Keratinocyte (primary cell): Measurements from ENCODE around the gene LIN7A. TPM values are rescaled to one million over a fixed set of nuclear protein-coding genes. Genes with fewer than 3 reads are reported as not detected.

Experiments
- DNase-seq: peaks from one replicate; pipeline ENCODE4 v3.0.0-alpha.2; 2011; ENCODE audit warnings: low read depth, missing footprints, low spot score
- FAIRE-seq: peaks from 2 replicates; lab custom pipeline; 2011; peaks lifted over from hg19 to GRCh38; lab: Jason Lieb, UNC
- H2AFZ ChIP-seq: 2 replicates; pipeline ENCODE4 v1.6.0; 2012; ENCODE audit warnings: low read length, control low read depth, inconsistent platforms; ENCODE audit not compliant: control insufficient read depth
- H3K27ac ChIP-seq: 2 replicates; pipeline ENCODE4 v1.5.1; 2011; ENCODE audit warnings: low read length; ENCODE audit not compliant: control insufficient read depth, insufficient read depth
- H3K27me3 ChIP-seq: 3 replicates; pipeline ENCODE4 v1.6.0; 2011; ENCODE audit warnings: low read length; ENCODE audit not compliant: control insufficient read depth, insufficient read depth; ENCODE audit errors: extremely low read depth
- H3K36me3 ChIP-seq, 2 experiments: 2 replicates in 1 of 2; 3 replicates in 1 of 2; pipeline ENCODE4 v1.5.1; 2011; ENCODE audit warnings: low read length in 2 of 2, mild to moderate bottlenecking in 1 of 2; ENCODE audit not compliant: control insufficient read depth in 2 of 2, insufficient read depth in 2 of 2; ENCODE audit errors: extremely low read depth in 1 of 2
- H3K4me1 ChIP-seq: 3 replicates; pipeline ENCODE4 v1.5.1; 2011; ENCODE audit warnings: low read length; ENCODE audit not compliant: control insufficient read depth, insufficient read depth; ENCODE audit errors: extremely low read depth
- H3K4me2 ChIP-seq: 3 replicates; pipeline ENCODE4 v1.6.0; 2011; ENCODE audit warnings: low read depth, low read length; ENCODE audit not compliant: control insufficient read depth, insufficient read depth; ENCODE audit errors: extremely low read depth
- H3K4me3 ChIP-seq, 3 experiments: fragments of 200-600 bp in 1 of 3; sonication (generic) in 1 of 3; 2 replicates in 2 of 3; 3 replicates in 1 of 3; pipeline ENCODE4 v1.5.1; 2011 to 2016; ENCODE audit warnings: low read length in 3 of 3, mild to moderate bottlenecking in 3 of 3, control low read depth in 2 of 3, inconsistent platforms in 1 of 3, low read depth in 1 of 3, mixed read lengths in 1 of 3, mixed run types in 1 of 3, moderate library complexity in 1 of 3; ENCODE audit not compliant: control insufficient read depth in 2 of 3, insufficient read depth in 2 of 3; ENCODE audit errors: extremely low read depth in 1 of 3
- H3K79me2 ChIP-seq: 2 replicates; pipeline ENCODE4 v1.6.0; 2012; ENCODE audit warnings: low read length; ENCODE audit not compliant: control insufficient read depth, insufficient read depth
- H3K9ac ChIP-seq: 3 replicates; pipeline ENCODE4 v1.6.0; 2011; ENCODE audit warnings: low read length; ENCODE audit not compliant: control insufficient read depth, insufficient read depth; ENCODE audit errors: extremely low read depth
- H3K9me1 ChIP-seq: 3 replicates; pipeline ENCODE4 v1.6.0; 2011; ENCODE audit warnings: low read length; ENCODE audit not compliant: control insufficient read depth, insufficient read depth; ENCODE audit errors: extremely low read depth
- H3K9me3 ChIP-seq: 2 replicates; pipeline ENCODE4 v1.5.1; 2012; ENCODE audit warnings: low read depth, low read length; ENCODE audit not compliant: control insufficient read depth
- H4K20me1 ChIP-seq: 3 replicates; pipeline ENCODE4 v1.6.0; 2011; ENCODE audit warnings: low read length; ENCODE audit not compliant: control insufficient read depth, insufficient read depth; ENCODE audit errors: extremely low read depth
- CTCF ChIP-seq, 3 experiments: IDR thresholded peaks in 1 of 3; conservative IDR thresholded peaks in 1 of 3; optimal IDR thresholded peaks in 1 of 3; 2 replicates in 2 of 3; 3 replicates in 1 of 3; pipeline versions ENCODE3 to v1.5.1; 2011; ENCODE audit warnings: low read length in 3 of 3, mild to moderate bottlenecking in 3 of 3, moderate library complexity in 2 of 3, control low read depth in 1 of 3, inconsistent platforms in 1 of 3; ENCODE audit not compliant: insufficient read depth in 2 of 3; ENCODE audit errors: extremely low read depth in 1 of 3
- EZH2 ChIP-seq: IDR thresholded peaks from one replicate; pipeline ENCODE4 v1.6.1; 2012; ENCODE audit warnings: inconsistent platforms, mild to moderate bottlenecking, low read length, moderate library complexity
- dilution Hi-C: fragments of 300-500 bp; cut with MboI; formaldehyde crosslinking; loops from one replicate; pipeline ENCODE4 v1.7.0; 2020; ENCODE audit warnings: low sequenced_read_pairs; ENCODE audit not compliant: extremely low pct_ligation_motif_present
- polyA plus RNA-seq, 5 experiments: library from polyadenylated mRNA; depleted of rRNA in 3 of 5; stranded (reverse) in 3 of 5; stranded (forward) in 1 of 5; unstranded in 1 of 5; fragments of >200 nt; gene quantifications; 1 replicate in 1 of 5; 2 replicates in 3 of 5; 3 replicates in 1 of 5; pipeline versions ENCODE4 v1.2.1 to v1.2.3, GENCODE V29; 2011 to 2012; ENCODE audit warnings: missing spikeins in 2 of 5, low read depth in 1 of 5, low replicate concordance in 1 of 5

LIN7A gene
- polyA plus RNA-seq, 1 donor (not counting 4 experiments of a cell fraction or from before 2014, with no cell fraction given): not detected

- no peak overlapping the region for H3K4me3 ChIP-seq
- H3K9me1 ChIP-seq: no peaks in the 10 kb centered on the region
- no peak overlapping the region for H3K4me2 ChIP-seq
- H4K20me1 ChIP-seq: no peaks in the 10 kb centered on the region
- no peak for TF ChIP-seq CTCF (optimal IDR thresholded peaks at IDR 0.05 in 1 of 3, IDR thresholded peaks at IDR 0.05 in 1 of 3, conservative IDR thresholded peaks at IDR 0.05 in 1 of 3; ENCODE audit: extremely low read depth in 1 of 3, insufficient read depth in 2 of 3, low read length in 3 of 3)
- no peak for TF ChIP-seq EZH2
- no peaks in the 10 kb centered on the region for H3K36me3 ChIP-seq
- no peak for FAIRE-seq
- dilution Hi-C loops: no loop called here
- no peaks in the 10 kb centered on the region for H3K27me3 ChIP-seq
- no peak overlapping the region for H2AFZ ChIP-seq
- no peaks in the 10 kb centered on the region for H3K4me1 ChIP-seq
- H3K79me2 ChIP-seq: no peaks in the 10 kb centered on the region
- no peaks in the 10 kb centered on the region for H3K9me3 ChIP-seq
- DNase-seq: no peak
- no peak overlapping the region for H3K27ac ChIP-seq
- no peak overlapping the region for H3K9ac ChIP-seq
Observed at GRCh38 chr12:80920006-80920405, 17.7 kb downstream of the LIN7A start.

GRCh38 chr12:80917651-80918050 is 20.1 kb downstream of the LIN7A start:
- Histone ChIP-seq H4K20me1 (no peaks in the 10 kb centered on the region), H2AFZ (no peak overlapping the region), H3K27ac (no peak overlapping the region), H3K9me3 (no peaks in the 10 kb centered on the region), H3K9me1 (no peaks in the 10 kb centered on the region), H3K36me3 (no peaks in the 10 kb centered on the region), H3K9ac (no peak overlapping the region), H3K4me1 (no peaks in the 10 kb centered on the region), H3K27me3 (no peaks in the 10 kb centered on the region), H3K79me2 (no peaks in the 10 kb centered on the region), H3K4me2 (no peak overlapping the region), H3K4me3 (no peak overlapping the region)
- no peak for DNase-seq
- dilution Hi-C loops: no loop called here
- no peak for TF ChIP-seq CTCF (optimal IDR thresholded peaks at IDR 0.05 in 1 of 3, IDR thresholded peaks at IDR 0.05 in 1 of 3, conservative IDR thresholded peaks at IDR 0.05 in 1 of 3; ENCODE audit: extremely low read depth in 1 of 3, insufficient read depth in 2 of 3, low read length in 3 of 3)
- no peak for TF ChIP-seq EZH2
- FAIRE-seq: no peak
